AG10803 (cell line): Measurements from ENCODE around the gene RAPGEF5.

Experiments
- DNase-seq: peaks from one replicate; pipeline ENCODE4 v3.0.0; 2010; ENCODE audit warnings: low read depth
- H3K4me3 ChIP-seq: 2 replicates; pipeline ENCODE4 v1.5.1; 2011; ENCODE audit warnings: mild to moderate bottlenecking, low read length, control low read depth
- CTCF ChIP-seq: conservative IDR thresholded peaks from 2 replicates; pipeline ENCODE4 v1.5.1; 2011; ENCODE audit warnings: mild to moderate bottlenecking, low read length, control low read depth, inconsistent platforms

Gene RAPGEF5

GRCh38 chr7:22348379-22348778 lies 8.6 kb downstream of the RAPGEF5 start:
- TF ChIP-seq CTCF, result no peak

GRCh38 chr7:22346383-22347107 lies 10.4 kb downstream of the RAPGEF5 start:
- DNase-seq, result no peak
- H3K4me3 ChIP-seq, result no peak overlapping the region
- TF ChIP-seq CTCF, result no peak

More at GRCh38 chr7:22348379-22348778, 8.6 kb downstream of the RAPGEF5 start:
- no peak for DNase-seq
- H3K4me3 ChIP-seq, result no peak overlapping the region

GRCh38 chr7:22344655-22345054 lies 12.3 kb downstream of the RAPGEF5 start:
- no peak for DNase-seq
- TF ChIP-seq CTCF, result no peak
- H3K4me3 ChIP-seq, result no peak overlapping the region

GRCh38 chr7:22343612-22344011 lies 13.3 kb downstream of the RAPGEF5 start:
- no peak overlapping the region for H3K4me3 ChIP-seq
- no peak for TF ChIP-seq CTCF
- no peak for DNase-seq

GRCh38 chr7:22343071-22343470 lies 13.9 kb downstream of the RAPGEF5 start:
- TF ChIP-seq CTCF, result no peak
- DNase-seq, result no peak
- no peak overlapping the region for H3K4me3 ChIP-seq

GRCh38 chr7:22339725-22340390 lies 17.1 kb downstream of the RAPGEF5 start:
- TF ChIP-seq CTCF, result no peak
- H3K4me3 ChIP-seq, result no peak overlapping the region
- no peak for DNase-seq

- H3K4me3 ChIP-seq, result no peak overlapping the region
- no peak for DNase-seq
- TF ChIP-seq CTCF, result no peak
Observed at GRCh38 chr7:22338877-22339276, 18.1 kb downstream of the RAPGEF5 start.
